Glutamatergic neuron (in vitro differentiated cells): ENCODE data around the gene SERTAD3. TPM values are rescaled to one million over a fixed set of nuclear protein-coding genes. Genes with fewer than 3 reads are reported as not detected.

Experiments used
- DNase-seq: peaks from one replicate; pipeline ENCODE4 v3.0.0; 2022
- H3K27ac Mint-ChIP-seq: one replicate; pipeline ENCODE4 v1.8.0; 2020; ENCODE audit warnings: mild to moderate bottlenecking, mixed read lengths, inconsistent platforms; ENCODE audit not compliant: unreplicated experiment
- H3K27me3 Mint-ChIP-seq: one replicate; pipeline ENCODE4 v1.8.0; 2020; ENCODE audit warnings: mild to moderate bottlenecking, moderate library complexity, mixed read lengths, inconsistent platforms; ENCODE audit not compliant: unreplicated experiment
- H3K36me3 Mint-ChIP-seq: one replicate; pipeline ENCODE4 v1.8.0; 2020; ENCODE audit warnings: mild to moderate bottlenecking, mixed read lengths, inconsistent platforms; ENCODE audit not compliant: unreplicated experiment
- H3K4me1 Mint-ChIP-seq: one replicate; pipeline ENCODE4 v1.8.0; 2020; ENCODE audit warnings: mild to moderate bottlenecking, low read depth, mixed read lengths, inconsistent platforms; ENCODE audit not compliant: unreplicated experiment
- H3K4me3 Mint-ChIP-seq: one replicate; pipeline ENCODE4 v1.8.0; 2020; ENCODE audit warnings: mild to moderate bottlenecking, mixed read lengths, inconsistent platforms; ENCODE audit not compliant: unreplicated experiment
- H3K9me3 Mint-ChIP-seq: one replicate; pipeline ENCODE4 v1.8.0; 2020; ENCODE audit warnings: mild to moderate bottlenecking, moderate library complexity, mixed read lengths, inconsistent platforms; ENCODE audit not compliant: unreplicated experiment
- CTCF ChIP-seq: fragments of 200-600 bp; sonication (generic); IDR thresholded peaks from one replicate; pipeline ENCODE4 v1.5.0; 2021; ENCODE audit not compliant: partially characterized antibody, unreplicated experiment
- total RNA-seq: library from RNA; stranded (reverse); fragmentation: NEBNext Ultra II Directional; extraction: Animal tissue kit (Norgen Biotek cat#: 25700); gene quantifications from one replicate; pipeline ENCODE4 v1.2.1, GENCODE V29; 2021; ENCODE audit not compliant: unreplicated experiment

Gene SERTAD3
- total RNA-seq, 1 donor from 2014 or later: 30.1 TPM

DNA sequence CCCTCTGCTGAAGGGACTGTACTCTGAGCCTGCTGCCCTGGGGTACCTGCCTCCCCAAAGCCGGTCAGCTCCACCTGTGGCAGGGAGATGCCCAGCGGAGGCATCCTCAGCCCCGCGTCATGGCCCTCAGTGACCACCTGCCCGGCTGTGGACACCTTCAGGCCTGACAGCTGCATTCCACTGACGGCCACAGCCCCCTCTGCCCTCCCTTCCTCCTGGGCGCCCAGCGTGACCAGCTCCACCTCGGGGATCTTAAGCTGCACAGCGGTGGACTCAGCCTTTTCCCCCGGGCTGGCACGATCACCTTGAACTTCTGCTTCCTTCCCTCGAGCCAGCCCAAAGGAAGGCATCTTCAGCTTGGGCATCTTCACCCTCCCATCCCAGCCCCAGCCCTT is 49.3 kb downstream of the SERTAD3 start:
- peaks cover 8% of the 10 kb centered on the region for H3K36me3 Mint-ChIP-seq
- DNase-seq: no peak
- no peak overlapping the region for H3K4me3 Mint-ChIP-seq
- no peak overlapping the region for H3K27ac Mint-ChIP-seq
- peaks cover 6% of the 10 kb centered on the region for H3K4me1 Mint-ChIP-seq
- no peak for TF ChIP-seq CTCF
- peaks cover 11% of the 10 kb centered on the region for H3K27me3 Mint-ChIP-seq
- H3K9me3 Mint-ChIP-seq: peaks cover 19% of the 10 kb centered on the region

DNA sequence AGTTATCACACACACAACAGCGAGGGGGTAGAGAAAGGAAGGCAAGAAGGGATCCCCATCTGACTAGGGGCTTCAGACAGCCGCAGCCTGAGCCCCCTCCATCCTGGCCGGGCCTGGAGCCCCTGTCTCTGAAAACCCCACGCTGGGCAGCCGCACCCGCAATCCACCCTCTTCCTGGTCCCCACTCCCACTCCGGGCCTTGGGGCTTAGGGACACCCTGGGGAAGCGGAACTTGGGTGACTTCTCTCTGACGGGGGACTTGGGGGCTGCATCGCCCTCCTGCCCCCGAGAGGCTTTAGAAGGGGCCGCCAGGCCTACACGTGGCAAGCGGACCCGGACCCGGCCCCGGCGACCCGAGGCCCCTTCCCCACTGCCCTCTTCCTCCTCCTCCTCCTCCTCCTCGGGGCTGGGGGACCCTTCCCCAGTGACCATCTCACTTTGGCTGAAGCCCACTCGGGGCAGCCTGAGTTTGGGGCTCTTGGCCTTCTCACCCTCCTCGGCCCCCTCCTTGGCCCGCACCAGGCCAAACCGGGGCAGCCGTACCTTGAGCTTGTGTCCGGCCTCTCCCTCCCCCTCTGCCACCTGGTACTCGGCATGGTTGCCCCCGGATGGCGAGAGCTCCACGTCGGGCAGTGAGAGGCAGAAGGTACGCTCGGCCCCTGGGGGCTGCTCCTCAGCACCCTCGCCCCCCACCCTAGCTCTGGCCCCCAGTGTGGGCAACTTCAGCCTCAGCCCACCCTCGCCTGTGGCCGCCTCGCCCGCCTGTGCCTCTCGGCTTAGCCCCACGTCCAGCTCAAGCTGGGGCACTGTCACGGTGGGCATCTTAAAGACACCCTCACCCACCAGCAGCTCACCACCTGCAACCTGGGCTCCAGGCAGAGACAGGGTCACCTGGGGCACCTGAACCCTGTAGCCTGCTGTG is 50.0 kb downstream of the SERTAD3 start:
- no peak for TF ChIP-seq CTCF

DNA sequence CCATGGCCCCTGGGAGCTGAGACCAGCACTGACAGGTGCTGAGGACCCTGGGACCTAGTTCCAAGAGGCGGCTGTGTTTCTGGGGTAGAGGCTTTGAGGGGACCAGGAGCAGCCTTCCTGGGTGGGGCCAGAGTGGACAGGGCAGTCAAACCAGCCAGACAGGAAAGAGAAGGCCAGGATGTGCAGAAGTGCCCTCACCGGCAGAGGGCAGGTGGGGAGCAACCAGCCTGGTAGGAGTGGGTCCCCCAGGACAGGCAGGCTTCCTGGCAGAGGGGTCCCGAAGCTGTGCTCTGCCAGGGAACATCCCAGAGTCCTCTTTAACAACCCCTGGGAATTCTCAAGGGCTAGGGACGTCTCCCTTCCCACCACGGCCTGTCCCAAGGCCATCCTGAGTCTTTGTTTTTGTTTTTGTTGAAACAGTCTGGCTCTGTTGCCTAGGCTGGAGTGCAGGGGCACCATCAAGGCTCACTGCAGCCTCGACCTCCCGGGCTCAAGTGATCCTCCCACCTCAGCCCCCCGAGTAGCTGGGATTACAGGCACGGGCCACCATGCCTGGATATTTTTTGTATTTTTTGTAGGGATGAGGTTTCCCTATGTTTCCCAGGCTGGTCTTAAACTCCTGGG is 51.1 kb downstream of the SERTAD3 start:
- H3K27me3 Mint-ChIP-seq: peaks cover 2% of the 10 kb centered on the region
- no peaks in the 10 kb centered on the region for H3K36me3 Mint-ChIP-seq
- H3K27ac Mint-ChIP-seq: no peak overlapping the region
- no peak for DNase-seq
- no peaks in the 10 kb centered on the region for H3K4me1 Mint-ChIP-seq
- no peak for TF ChIP-seq CTCF
- peaks cover 15% of the 10 kb centered on the region for H3K9me3 Mint-ChIP-seq
- no peak overlapping the region for H3K4me3 Mint-ChIP-seq

More for the DNA sequence above, 50.0 kb downstream of the SERTAD3 start:
- no peak overlapping the region for H3K27ac Mint-ChIP-seq
- peaks cover 5% of the 10 kb centered on the region for H3K27me3 Mint-ChIP-seq
- peaks cover 3% of the 10 kb centered on the region for H3K36me3 Mint-ChIP-seq
- H3K4me1 Mint-ChIP-seq: peaks cover 3% of the 10 kb centered on the region
- H3K9me3 Mint-ChIP-seq: peaks cover 15% of the 10 kb centered on the region
- no peak overlapping the region for H3K4me3 Mint-ChIP-seq
- no peak for DNase-seq

- no peak overlapping the region for H3K4me3 Mint-ChIP-seq
- H3K27me3 Mint-ChIP-seq: peaks cover 3% of the 10 kb centered on the region
- no peak for DNase-seq
- H3K9me3 Mint-ChIP-seq: peaks cover 15% of the 10 kb centered on the region
- H3K27ac Mint-ChIP-seq: no peak overlapping the region
- H3K36me3 Mint-ChIP-seq: no peaks in the 10 kb centered on the region
- no peaks in the 10 kb centered on the region for H3K4me1 Mint-ChIP-seq
- no peak for TF ChIP-seq CTCF
Observed at GRCh38 chr19:40392123-40392522, 52.0 kb downstream of the SERTAD3 start.

Other genes with a start within 250 kb of the SERTAD3 start
- gene TTC9B, start 226.0 kb downstream of the SERTAD3 start, total RNA-seq: 19.5 TPM
- gene CCNP, start 217.6 kb downstream of the SERTAD3 start, total RNA-seq: 2.3 TPM
- 197 TPM for gene AKT2, start 159.0 kb downstream of the SERTAD3 start, total RNA-seq
- 25.8 TPM for gene C19orf47, start 95.9 kb downstream of the SERTAD3 start, total RNA-seq
- 1,227 TPM for gene PLD3, start 95.6 kb downstream of the SERTAD3 start, total RNA-seq
- gene HIPK4, start 54.2 kb downstream of the SERTAD3 start, total RNA-seq: not detected
- 4.7 TPM for gene PRX, start 31.0 kb downstream of the SERTAD3 start, total RNA-seq
- gene SERTAD1, start 18.3 kb downstream of the SERTAD3 start, total RNA-seq: 3.6 TPM
- 7.2 TPM for gene BLVRB, start 21.4 kb upstream of the SERTAD3 start, total RNA-seq
- 161 TPM for gene SPTBN4, start 22.7 kb upstream of the SERTAD3 start, total RNA-seq
- gene SHKBP1, start 132.5 kb upstream of the SERTAD3 start, total RNA-seq: 170 TPM
- 169 TPM for gene LTBP4, start 157.0 kb upstream of the SERTAD3 start, total RNA-seq
- gene NUMBL, start 246.3 kb upstream of the SERTAD3 start, total RNA-seq: 250 TPM